Large intestine (tissue), 3 donors: Measurements from ENCODE around the gene UQCC2. TPM values are rescaled to one million over a fixed set of nuclear protein-coding genes. Genes with fewer than 3 reads are reported as not detected.

Source experiments
- DNase-seq, 2 donors: peaks; one replicate each; pipeline versions ENCODE4 v3.0.0 to v3.0.0-alpha.2; 2013
- H3K27ac ChIP-seq: one replicate; pipeline ENCODE4 v1.5.1; 2013; ENCODE audit warnings: low read length
- H3K27me3 ChIP-seq: 2 replicates; pipeline ENCODE4 v1.6.1; 2013; ENCODE audit warnings: low read length; ENCODE audit not compliant: control insufficient read depth, insufficient read depth
- H3K36me3 ChIP-seq: 2 replicates; pipeline ENCODE4 v1.6.1; 2013; ENCODE audit warnings: low read length; ENCODE audit not compliant: control insufficient read depth, insufficient read depth
- H3K4me1 ChIP-seq: one replicate; pipeline ENCODE4 v1.6.1; 2013; ENCODE audit warnings: low read length; ENCODE audit not compliant: control insufficient read depth, insufficient read depth
- H3K4me3 ChIP-seq: one replicate; pipeline ENCODE4 v1.5.1; 2013; ENCODE audit warnings: low read length
- H3K9me3 ChIP-seq: one replicate; pipeline ENCODE4 v1.6.1; 2013; ENCODE audit warnings: mild to moderate bottlenecking, low read depth, low read length, moderate library complexity; ENCODE audit not compliant: control insufficient read depth
- WGBS: methylation state at CpG from one replicate; pipeline ENCODE4 v1.1.5; 2013; ENCODE audit warnings: low lambda C conversion rate; ENCODE audit not compliant: insufficient coverage; 5-methylcytosine and 5-hydroxymethylcytosine counted together
- polyA plus RNA-seq: library from polyadenylated mRNA; unstranded; fragments of 120-200 nt; gene quantifications from one replicate; pipeline ENCODE4 v1.2.1, GENCODE V29; 2013

Gene UQCC2
- polyA plus RNA-seq, 1 donor, result 61.0 TPM

GRCh38 chr6:33744001-33744848 lies 32.7 kb upstream of the UQCC2 start:
- Histone ChIP-seq H3K36me3 (no peaks in the 10 kb centered on the region), H3K4me3 (no peak overlapping the region), H3K4me1 (peaks cover 70% of the 10 kb centered on the region), H3K27ac (peak overlapping the region; percentile 92), H3K9me3 (no peaks in the 10 kb centered on the region), H3K27me3 (no peaks in the 10 kb centered on the region)
- no CpG with 5 or more reads among the region's 11 CpGs for WGBS
- DNase-seq, result peak; percentile 93 to 96

GRCh38 chr6:33742837-33743236 lies 31.3 kb upstream of the UQCC2 start:
- no peak overlapping the region for H3K27ac ChIP-seq
- H3K4me1 ChIP-seq, result peaks cover 74% of the 10 kb centered on the region
- H3K9me3 ChIP-seq, result no peaks in the 10 kb centered on the region
- H3K36me3 ChIP-seq, result no peaks in the 10 kb centered on the region
- no peak overlapping the region for H3K4me3 ChIP-seq
- H3K27me3 ChIP-seq, result no peaks in the 10 kb centered on the region
- no CpG with 5 or more reads among the region's 7 CpGs for WGBS
- no peak for DNase-seq

GRCh38 chr6:33742092-33742491 lies 30.6 kb upstream of the UQCC2 start:
- no peaks in the 10 kb centered on the region for H3K9me3 ChIP-seq
- no peak overlapping the region for H3K4me3 ChIP-seq
- H3K27me3 ChIP-seq, result no peaks in the 10 kb centered on the region
- no peaks in the 10 kb centered on the region for H3K36me3 ChIP-seq
- DNase-seq, result peak in 1 of 2 donors; percentile 24
- H3K4me1 ChIP-seq, result peaks cover 73% of the 10 kb centered on the region
- no peak overlapping the region for H3K27ac ChIP-seq
- WGBS, result no CpG with 5 or more reads among the region's 9 CpGs

GRCh38 chr6:33740794-33741193 lies 29.3 kb upstream of the UQCC2 start:
- WGBS, result no CpG with 5 or more reads among the region's 5 CpGs
- no peak overlapping the region for H3K4me3 ChIP-seq
- peak overlapping the region; percentile 89 for H3K27ac ChIP-seq
- no peaks in the 10 kb centered on the region for H3K27me3 ChIP-seq
- H3K36me3 ChIP-seq, result no peaks in the 10 kb centered on the region
- DNase-seq, result no peak
- H3K4me1 ChIP-seq, result peaks cover 60% of the 10 kb centered on the region
- no peaks in the 10 kb centered on the region for H3K9me3 ChIP-seq

- H3K4me1 ChIP-seq, result peaks cover 54% of the 10 kb centered on the region
- WGBS, result no CpG with 5 or more reads among the region's 6 CpGs
- H3K27ac ChIP-seq, result peak overlapping the region; percentile 89
- H3K27me3 ChIP-seq, result no peaks in the 10 kb centered on the region
- H3K4me3 ChIP-seq, result no peak overlapping the region
- no peaks in the 10 kb centered on the region for H3K36me3 ChIP-seq
- DNase-seq, result peak; percentile 83 to 87
- H3K9me3 ChIP-seq, result no peaks in the 10 kb centered on the region
Observed at GRCh38 chr6:33740204-33740608, 28.7 kb upstream of the UQCC2 start.

- peak; percentile 69 to 81 for DNase-seq
- H3K36me3 ChIP-seq, result no peaks in the 10 kb centered on the region
Observed at GRCh38 chr6:33739571-33739970, 28.1 kb upstream of the UQCC2 start.

GRCh38 chr6:33738879-33739278 lies 27.4 kb upstream of the UQCC2 start:
- peaks cover 41% of the 10 kb centered on the region for H3K4me1 ChIP-seq
- H3K27ac ChIP-seq, result no peak overlapping the region
- no peak for DNase-seq
- no peaks in the 10 kb centered on the region for H3K9me3 ChIP-seq
- H3K27me3 ChIP-seq, result no peaks in the 10 kb centered on the region
- no CpG with 5 or more reads among the region's 5 CpGs for WGBS
- no peaks in the 10 kb centered on the region for H3K36me3 ChIP-seq
- no peak overlapping the region for H3K4me3 ChIP-seq

More at GRCh38 chr6:33739571-33739970, 28.1 kb upstream of the UQCC2 start:
- Histone ChIP-seq H3K9me3 (no peaks in the 10 kb centered on the region), H3K27me3 (no peaks in the 10 kb centered on the region), H3K4me1 (peaks cover 48% of the 10 kb centered on the region), H3K4me3 (no peak overlapping the region), H3K27ac (peak overlapping the region; percentile 89)
- whole genome bisulfite sequencing, result no CpG with 5 or more reads among the region's 5 CpGs

GRCh38 chr6:33738153-33738552 lies 26.7 kb upstream of the UQCC2 start:
- H3K9me3 ChIP-seq, result no peaks in the 10 kb centered on the region
- no peaks in the 10 kb centered on the region for H3K36me3 ChIP-seq
- peaks cover 33% of the 10 kb centered on the region for H3K4me1 ChIP-seq
- H3K4me3 ChIP-seq, result no peak overlapping the region
- no peak overlapping the region for H3K27ac ChIP-seq
- no CpG with 5 or more reads among the region's 9 CpGs for WGBS
- no peaks in the 10 kb centered on the region for H3K27me3 ChIP-seq
- DNase-seq, result no peak

- no peak overlapping the region for H3K4me3 ChIP-seq
- H3K36me3 ChIP-seq, result no peaks in the 10 kb centered on the region
- H3K4me1 ChIP-seq, result peaks cover 28% of the 10 kb centered on the region
- no peak for DNase-seq
- H3K27me3 ChIP-seq, result no peaks in the 10 kb centered on the region
- WGBS, result no CpG with 5 or more reads among the region's 15 CpGs
- no peaks in the 10 kb centered on the region for H3K9me3 ChIP-seq
- no peak overlapping the region for H3K27ac ChIP-seq
Observed at GRCh38 chr6:33737267-33738026, 25.9 kb upstream of the UQCC2 start.

- Histone ChIP-seq H3K27ac (no peak overlapping the region), H3K4me1 (peaks cover 12% of the 10 kb centered on the region), H3K36me3 (no peaks in the 10 kb centered on the region), H3K27me3 (no peaks in the 10 kb centered on the region), H3K4me3 (no peak overlapping the region), H3K9me3 (no peaks in the 10 kb centered on the region)
- WGBS, result no CpG with 5 or more reads among the region's 18 CpGs
- DNase-seq, result no peak
Observed at GRCh38 chr6:33735216-33735615, 23.7 kb upstream of the UQCC2 start.
